Uterus (tissue), 2 donors: ENCODE data around the gene CDC42EP4.

Experiments
- CTCF ChIP-seq, 4 experiments: fragments of 200-600 bp in 2 of 4; fragments of 450-650 bp in 2 of 4; sonication (generic) in 2 of 4; IDR thresholded peaks; one replicate each; pipeline ENCODE4 v1.5.1; 2016 to 2019; ENCODE audit warnings: antibody characterized with exemption in 4 of 4, mild to moderate bottlenecking in 2 of 4, moderate library complexity in 1 of 4
- POLR2A ChIP-seq, 2 donors: fragments of 450-650 bp; IDR thresholded peaks; one replicate each; pipeline ENCODE4 v1.6.1; 2016; ENCODE audit warnings: antibody characterized with exemption in 2 of 2, mild to moderate bottlenecking in 1 of 2, moderate library complexity in 1 of 2

- TF ChIP-seq CTCF (IDR thresholded peaks at IDR 0.05) (no peak), POLR2A (IDR thresholded peaks at IDR 0.05) (no peak)
Observed at GRCh38 chr17:73348018-73348828, 36.4 kb upstream of the CDC42EP4 start.
